HEK293 (cell line): ENCODE measurements around the gene CD2AP.
A peak's percentile ranks its signal among the peaks of the same experiment; 100 is the strongest.

Source experiments
- FEZF1 ChIP-seq: fragments of 450-650 bp; formaldehyde crosslinking; IDR thresholded peaks from 2 replicates; pipeline ENCODE4 v1.5.1; 2016; ENCODE audit warnings: missing biosample characterization, missing genetic modification characterization
- GLI4 ChIP-seq: fragments of 450-650 bp; formaldehyde crosslinking; IDR thresholded peaks from 2 replicates; pipeline ENCODE4 v1.5.1; 2016; ENCODE audit warnings: missing biosample characterization, missing genetic modification characterization
- IKZF3 ChIP-seq: fragments of 450-650 bp; IDR thresholded peaks from 2 replicates; pipeline ENCODE4 v1.5.0; 2018; ENCODE audit warnings: missing biosample characterization, mild to moderate bottlenecking, missing genetic modification characterization, moderate library complexity
- KLF8 ChIP-seq: fragments of 450-650 bp; formaldehyde crosslinking; IDR thresholded peaks from 2 replicates; pipeline ENCODE4 v1.5.1; 2016; ENCODE audit warnings: missing biosample characterization, missing genetic modification characterization
- RBAK ChIP-seq: fragments of 450-650 bp; formaldehyde crosslinking; IDR thresholded peaks from 2 replicates; pipeline ENCODE4 v1.5.1; 2016; ENCODE audit warnings: missing biosample characterization, missing genetic modification characterization
- SCRT2 ChIP-seq: fragments of 450-650 bp; formaldehyde crosslinking; IDR thresholded peaks from 2 replicates; pipeline ENCODE4 v1.5.1; 2016; ENCODE audit warnings: missing biosample characterization, missing genetic modification characterization
- TCF7L2 ChIP-seq: IDR thresholded peaks from 2 replicates; pipeline ENCODE4 v1.6.1; 2011; ENCODE audit warnings: low read depth, mild to moderate bottlenecking, inconsistent platforms, low read length, moderate library complexity, borderline replicate concordance
- WT1 ChIP-seq: fragments of 450-650 bp; formaldehyde crosslinking; IDR thresholded peaks from 2 replicates; pipeline ENCODE4 v1.5.1; 2016; ENCODE audit warnings: missing biosample characterization, missing genetic modification characterization
- ZBTB20 ChIP-seq: fragments of 450-650 bp; formaldehyde crosslinking; IDR thresholded peaks from 2 replicates; pipeline ENCODE4 v1.5.1; 2016; ENCODE audit warnings: missing biosample characterization, missing genetic modification characterization
- ZBTB21 ChIP-seq: fragments of 450-650 bp; formaldehyde crosslinking; IDR thresholded peaks from 2 replicates; pipeline ENCODE4 v1.5.1; 2017; ENCODE audit warnings: missing biosample characterization, missing genetic modification characterization
- ZEB2 ChIP-seq: fragments of 450-650 bp; formaldehyde crosslinking; IDR thresholded peaks from 2 replicates; pipeline ENCODE4 v1.5.1; 2016; ENCODE audit warnings: missing biosample characterization, missing genetic modification characterization
- ZNF10 ChIP-seq: fragments of 450-650 bp; formaldehyde crosslinking; IDR thresholded peaks from 2 replicates; pipeline ENCODE4 v1.5.1; 2017; ENCODE audit warnings: missing biosample characterization, missing genetic modification characterization
- ZNF157 ChIP-seq: fragments of 450-650 bp; formaldehyde crosslinking; IDR thresholded peaks from 2 replicates; pipeline ENCODE4 v1.5.1; 2016; ENCODE audit warnings: missing biosample characterization, missing genetic modification characterization
- ZNF169 ChIP-seq: fragments of 450-650 bp; formaldehyde crosslinking; IDR thresholded peaks from 2 replicates; pipeline ENCODE4 v1.5.1; 2016; ENCODE audit warnings: missing biosample characterization, missing genetic modification characterization
- ZNF19 ChIP-seq: fragments of 450-650 bp; formaldehyde crosslinking; IDR thresholded peaks from 2 replicates; pipeline ENCODE4; 2016; ENCODE audit warnings: missing biosample characterization, missing genetic modification characterization, low read depth
- ZNF202 ChIP-seq: fragments of 450-650 bp; formaldehyde crosslinking; IDR thresholded peaks from 2 replicates; pipeline ENCODE4 v1.5.1; 2016; ENCODE audit warnings: missing biosample characterization, missing genetic modification characterization, borderline replicate concordance
- ZNF266 ChIP-seq: fragments of 450-650 bp; formaldehyde crosslinking; IDR thresholded peaks from 2 replicates; pipeline ENCODE4 v1.5.1; 2016; ENCODE audit warnings: missing biosample characterization, missing genetic modification characterization, low read depth
- ZNF324 ChIP-seq: fragments of 450-650 bp; formaldehyde crosslinking; IDR thresholded peaks from 2 replicates; pipeline ENCODE4 v1.5.1; 2016; ENCODE audit warnings: missing biosample characterization, missing genetic modification characterization
- ZNF391 ChIP-seq: fragments of 450-650 bp; formaldehyde crosslinking; IDR thresholded peaks from 2 replicates; pipeline ENCODE4 v1.5.1; 2016; ENCODE audit warnings: low read depth, missing biosample characterization, missing genetic modification characterization, borderline replicate concordance
- ZNF426 ChIP-seq: fragments of 450-650 bp; formaldehyde crosslinking; IDR thresholded peaks from 2 replicates; pipeline ENCODE4 v1.5.1; 2017; ENCODE audit warnings: missing biosample characterization, missing genetic modification characterization, mild to moderate bottlenecking, inconsistent platforms, moderate library complexity
- ZNF549 ChIP-seq: fragments of 450-650 bp; IDR thresholded peaks from 2 replicates; pipeline ENCODE4 v1.5.1; 2018; ENCODE audit warnings: missing biosample characterization, missing genetic modification characterization, mild to moderate bottlenecking, inconsistent platforms, moderate library complexity
- ZNF560 ChIP-seq: fragments of 450-650 bp; formaldehyde crosslinking; IDR thresholded peaks from 2 replicates; pipeline ENCODE4 v1.5.1; 2017; ENCODE audit warnings: missing biosample characterization, missing genetic modification characterization, borderline replicate concordance
- ZNF621 ChIP-seq: fragments of 450-650 bp; formaldehyde crosslinking; IDR thresholded peaks from 2 replicates; pipeline ENCODE4 v1.5.1; 2017; ENCODE audit warnings: missing biosample characterization, missing genetic modification characterization
- ZNF626 ChIP-seq: fragments of 450-650 bp; sonication (Bioruptor Pico); formaldehyde crosslinking; IDR thresholded peaks from 2 replicates; pipeline ENCODE4 v1.5.1; 2018; ENCODE audit warnings: missing biosample characterization, missing genetic modification characterization, inconsistent platforms
- ZNF660 ChIP-seq: fragments of 450-650 bp; IDR thresholded peaks from 2 replicates; pipeline ENCODE4 v1.5.1; 2018; ENCODE audit warnings: missing biosample characterization, mild to moderate bottlenecking, missing genetic modification characterization
- ZNF664 ChIP-seq: fragments of 450-650 bp; formaldehyde crosslinking; IDR thresholded peaks from 2 replicates; pipeline ENCODE4 v1.5.1; 2016; ENCODE audit warnings: missing biosample characterization, missing genetic modification characterization
- ZNF747 ChIP-seq: fragments of 450-650 bp; formaldehyde crosslinking; IDR thresholded peaks from 2 replicates; pipeline ENCODE4 v1.5.1; 2016; ENCODE audit warnings: missing biosample characterization, missing genetic modification characterization
- TF ChIP-seq, protein P1 (sequence below): fragments of 450-650 bp; formaldehyde crosslinking; IDR thresholded peaks from 2 replicates; pipeline ENCODE4 v1.5.1; 2016; ENCODE audit warnings: missing biosample characterization, missing genetic modification characterization
- TF ChIP-seq, protein P2 (sequence below): fragments of 450-650 bp; formaldehyde crosslinking; IDR thresholded peaks from 2 replicates; pipeline ENCODE4 v1.5.1; 2017; ENCODE audit warnings: missing biosample characterization, missing genetic modification characterization
- TF ChIP-seq, protein P3 (sequence below): fragments of 450-650 bp; formaldehyde crosslinking; IDR thresholded peaks from 2 replicates; pipeline ENCODE4 v1.5.1; 2016; ENCODE audit warnings: missing biosample characterization, missing genetic modification characterization
- TF ChIP-seq, protein P4 (sequence below): fragments of 450-650 bp; formaldehyde crosslinking; IDR thresholded peaks from 2 replicates; pipeline ENCODE4 v1.5.1; 2016; ENCODE audit warnings: missing biosample characterization, missing genetic modification characterization
- TF ChIP-seq, protein P5 (sequence below): fragments of 450-650 bp; formaldehyde crosslinking; IDR thresholded peaks from 2 replicates; pipeline ENCODE4 v1.5.1; 2017; ENCODE audit warnings: missing biosample characterization, mild to moderate bottlenecking, missing genetic modification characterization, moderate library complexity

Gene CD2AP

DNA sequence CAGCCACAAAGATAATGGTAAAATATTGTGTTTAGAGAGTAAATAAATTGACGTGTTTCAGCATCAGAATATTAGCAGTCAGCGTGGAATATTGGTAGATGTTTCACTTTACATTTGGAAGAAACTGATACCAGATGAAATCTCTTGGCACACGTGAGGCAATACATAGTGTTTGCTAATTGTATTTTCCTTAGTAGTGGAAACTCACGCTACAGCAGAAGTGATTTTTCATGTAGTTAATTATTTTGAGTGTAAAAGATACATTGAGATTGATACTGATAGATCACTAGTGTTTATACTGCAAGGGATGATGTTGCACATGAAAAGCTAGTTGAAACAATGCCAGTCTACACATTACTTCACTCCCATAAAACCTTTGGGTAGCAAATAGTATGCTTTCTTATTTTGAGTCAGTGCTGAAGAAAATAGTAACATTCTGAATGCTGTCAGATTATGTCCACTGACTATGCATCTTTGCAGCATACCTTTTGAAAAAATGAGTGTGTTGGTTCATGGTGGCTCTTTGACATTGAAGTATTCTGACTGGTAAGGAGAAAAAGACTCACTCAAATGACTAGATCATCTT is 59.3 kb downstream of the CD2AP start (continued):
- TF ChIP-seq, protein P1, sequence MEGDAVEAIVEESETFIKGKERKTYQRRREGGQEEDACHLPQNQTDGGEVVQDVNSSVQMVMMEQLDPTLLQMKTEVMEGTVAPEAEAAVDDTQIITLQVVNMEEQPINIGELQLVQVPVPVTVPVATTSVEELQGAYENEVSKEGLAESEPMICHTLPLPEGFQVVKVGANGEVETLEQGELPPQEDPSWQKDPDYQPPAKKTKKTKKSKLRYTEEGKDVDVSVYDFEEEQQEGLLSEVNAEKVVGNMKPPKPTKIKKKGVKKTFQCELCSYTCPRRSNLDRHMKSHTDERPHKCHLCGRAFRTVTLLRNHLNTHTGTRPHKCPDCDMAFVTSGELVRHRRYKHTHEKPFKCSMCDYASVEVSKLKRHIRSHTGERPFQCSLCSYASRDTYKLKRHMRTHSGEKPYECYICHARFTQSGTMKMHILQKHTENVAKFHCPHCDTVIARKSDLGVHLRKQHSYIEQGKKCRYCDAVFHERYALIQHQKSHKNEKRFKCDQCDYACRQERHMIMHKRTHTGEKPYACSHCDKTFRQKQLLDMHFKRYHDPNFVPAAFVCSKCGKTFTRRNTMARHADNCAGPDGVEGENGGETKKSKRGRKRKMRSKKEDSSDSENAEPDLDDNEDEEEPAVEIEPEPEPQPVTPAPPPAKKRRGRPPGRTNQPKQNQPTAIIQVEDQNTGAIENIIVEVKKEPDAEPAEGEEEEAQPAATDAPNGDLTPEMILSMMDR (tag by site-specific recombination): no peak
- TF ChIP-seq SCRT2 (tag by site-specific recombination) (peak; percentile 32; the same call in 1 of the 2 replicates), ZNF426 (tag by site-specific recombination) (no peak), ZNF747 (tag by site-specific recombination) (no peak), ZNF202 (tag by site-specific recombination) (no peak), ZNF169 (tag by site-specific recombination) (no peak), WT1 (tag by site-specific recombination) (no peak), ZNF621 (no peak), ZNF10 (tag by site-specific recombination) (peak; percentile 76), ZNF266 (tag by site-specific recombination) (no peak), ZBTB20 (tag by site-specific recombination) (no peak), ZNF391 (peak; percentile 72; the same call in 1 of the 2 replicates), ZNF660 (tag by site-specific recombination) (no peak), ZNF324 (tag by site-specific recombination) (no peak), ZNF664 (tag by site-specific recombination) (no peak), ZBTB21 (tag by site-specific recombination) (no peak), GLI4 (tag by site-specific recombination) (no peak), ZEB2 (tag by site-specific recombination) (peak; percentile 85), ZNF549 (tag by site-specific recombination) (no peak), RBAK (no peak), ZNF157 (tag by site-specific recombination) (no peak), TCF7L2 (no peak), ZNF626 (no peak; the same call in 1 of the 2 replicates), ZNF560 (tag by site-specific recombination) (no peak), FEZF1 (tag by site-specific recombination) (peak; percentile 86), IKZF3 (tag by site-specific recombination) (peak; percentile 94), ZNF19 (tag by site-specific recombination) (no peak), KLF8 (peak; percentile 83)
- TF ChIP-seq, protein P2, sequence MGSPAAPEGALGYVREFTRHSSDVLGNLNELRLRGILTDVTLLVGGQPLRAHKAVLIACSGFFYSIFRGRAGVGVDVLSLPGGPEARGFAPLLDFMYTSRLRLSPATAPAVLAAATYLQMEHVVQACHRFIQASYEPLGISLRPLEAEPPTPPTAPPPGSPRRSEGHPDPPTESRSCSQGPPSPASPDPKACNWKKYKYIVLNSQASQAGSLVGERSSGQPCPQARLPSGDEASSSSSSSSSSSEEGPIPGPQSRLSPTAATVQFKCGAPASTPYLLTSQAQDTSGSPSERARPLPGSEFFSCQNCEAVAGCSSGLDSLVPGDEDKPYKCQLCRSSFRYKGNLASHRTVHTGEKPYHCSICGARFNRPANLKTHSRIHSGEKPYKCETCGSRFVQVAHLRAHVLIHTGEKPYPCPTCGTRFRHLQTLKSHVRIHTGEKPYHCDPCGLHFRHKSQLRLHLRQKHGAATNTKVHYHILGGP (tag by site-specific recombination): no peak
- TF ChIP-seq, protein P3, sequence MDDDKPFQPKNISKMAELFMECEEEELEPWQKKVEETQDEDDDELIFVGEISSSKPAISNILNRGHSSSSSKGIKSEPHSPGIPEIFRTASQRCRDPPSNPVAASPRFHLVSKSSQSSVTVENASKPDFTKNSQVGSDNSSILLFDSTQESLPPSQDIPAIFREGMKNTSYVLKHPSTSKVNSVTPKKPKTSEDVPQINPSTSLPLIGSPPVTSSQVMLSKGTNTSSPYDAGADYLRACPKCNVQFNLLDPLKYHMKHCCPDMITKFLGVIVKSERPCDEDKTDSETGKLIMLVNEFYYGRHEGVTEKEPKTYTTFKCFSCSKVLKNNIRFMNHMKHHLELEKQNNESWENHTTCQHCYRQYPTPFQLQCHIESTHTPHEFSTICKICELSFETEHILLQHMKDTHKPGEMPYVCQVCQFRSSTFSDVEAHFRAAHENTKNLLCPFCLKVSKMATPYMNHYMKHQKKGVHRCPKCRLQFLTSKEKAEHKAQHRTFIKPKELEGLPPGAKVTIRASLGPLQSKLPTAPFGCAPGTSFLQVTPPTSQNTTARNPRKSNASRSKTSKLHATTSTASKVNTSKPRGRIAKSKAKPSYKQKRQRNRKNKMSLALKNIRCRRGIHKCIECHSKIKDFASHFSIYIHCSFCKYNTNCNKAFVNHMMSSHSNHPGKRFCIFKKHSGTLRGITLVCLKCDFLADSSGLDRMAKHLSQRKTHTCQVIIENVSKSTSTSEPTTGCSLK: no peak
- TF ChIP-seq, protein P4, sequence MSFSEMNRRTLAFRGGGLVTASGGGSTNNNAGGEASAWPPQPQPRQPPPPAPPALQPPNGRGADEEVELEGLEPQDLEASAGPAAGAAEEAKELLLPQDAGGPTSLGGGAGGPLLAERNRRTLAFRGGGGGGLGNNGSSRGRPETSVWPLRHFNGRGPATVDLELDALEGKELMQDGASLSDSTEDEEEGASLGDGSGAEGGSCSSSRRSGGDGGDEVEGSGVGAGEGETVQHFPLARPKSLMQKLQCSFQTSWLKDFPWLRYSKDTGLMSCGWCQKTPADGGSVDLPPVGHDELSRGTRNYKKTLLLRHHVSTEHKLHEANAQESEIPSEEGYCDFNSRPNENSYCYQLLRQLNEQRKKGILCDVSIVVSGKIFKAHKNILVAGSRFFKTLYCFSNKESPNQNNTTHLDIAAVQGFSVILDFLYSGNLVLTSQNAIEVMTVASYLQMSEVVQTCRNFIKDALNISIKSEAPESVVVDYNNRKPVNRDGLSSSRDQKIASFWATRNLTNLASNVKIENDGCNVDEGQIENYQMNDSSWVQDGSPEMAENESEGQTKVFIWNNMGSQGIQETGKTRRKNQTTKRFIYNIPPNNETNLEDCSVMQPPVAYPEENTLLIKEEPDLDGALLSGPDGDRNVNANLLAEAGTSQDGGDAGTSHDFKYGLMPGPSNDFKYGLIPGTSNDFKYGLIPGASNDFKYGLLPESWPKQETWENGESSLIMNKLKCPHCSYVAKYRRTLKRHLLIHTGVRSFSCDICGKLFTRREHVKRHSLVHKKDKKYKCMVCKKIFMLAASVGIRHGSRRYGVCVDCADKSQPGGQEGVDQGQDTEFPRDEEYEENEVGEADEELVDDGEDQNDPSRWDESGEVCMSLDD (tag by site-specific recombination): no peak
- TF ChIP-seq, protein P5, sequence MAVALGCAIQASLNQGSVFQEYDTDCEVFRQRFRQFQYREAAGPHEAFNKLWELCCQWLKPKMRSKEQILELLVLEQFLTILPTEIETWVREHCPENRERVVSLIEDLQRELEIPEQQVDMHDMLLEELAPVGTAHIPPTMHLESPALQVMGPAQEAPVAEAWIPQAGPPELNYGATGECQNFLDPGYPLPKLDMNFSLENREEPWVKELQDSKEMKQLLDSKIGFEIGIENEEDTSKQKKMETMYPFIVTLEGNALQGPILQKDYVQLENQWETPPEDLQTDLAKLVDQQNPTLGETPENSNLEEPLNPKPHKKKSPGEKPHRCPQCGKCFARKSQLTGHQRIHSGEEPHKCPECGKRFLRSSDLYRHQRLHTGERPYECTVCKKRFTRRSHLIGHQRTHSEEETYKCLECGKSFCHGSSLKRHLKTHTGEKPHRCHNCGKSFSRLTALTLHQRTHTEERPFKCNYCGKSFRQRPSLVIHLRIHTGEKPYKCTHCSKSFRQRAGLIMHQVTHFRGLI (tag by site-specific recombination): no peak
